ENCODE data around the gene SCAF4. TPM values are rescaled to one million over a fixed set of nuclear protein-coding genes. Genes with fewer than 3 reads are reported as not detected.

The SCAF4 gene
- total and polyA plus RNA-seq, 9 of the 15 experiments (the other 6 are each of a cell fraction or from before 2014, with no cell fraction given): 2.3 to 55.7 (median 17.2) TPM

GRCh38 chr21:31752352-31752751, 20.4 kb upstream of the SCAF4 start:
- DNase-seq (ENCODE audit: extremely low read depth in 1 of 4, low spot score in 3 of 4) (peak in 1 of 4 experiments; percentile 5), ATAC-seq (no peak), FAIRE-seq (no peak)
- TF ChIP-seq MCM2 (IDR thresholded peaks at IDR 0.05; ENCODE audit: low read depth) (no peak), POU5F1 (IDR thresholded peaks at IDR 0.05; ENCODE audit: borderline replicate concordance, low read depth, low read length, partially characterized antibody) (no peak), KLF1 (tag; IDR thresholded peaks at IDR 0.05) (no peak), ZNF224 (CRISPR knock-in tag; IDR thresholded peaks at IDR 0.05) (no peak), TSC22D4 (tag; IDR thresholded peaks at IDR 0.05) (no peak), SMARCE1 (IDR thresholded peaks at IDR 0.05) (no peak)
- in situ Hi-C loops (cut with MboI): no loop called here
- intact Hi-C loops (cut with micrococcal nuclease): no loop called here
- WGBS (ENCODE audit: insufficient coverage, low coverage, missing lambda C conversion rate): 43% methylated on average over 4 of the region's 4 CpGs
- Histone ChIP-seq H3K36me3 (ENCODE audit: control insufficient read depth, insufficient read depth, low read length) (no peaks in the 10 kb centered on the region), H3K27ac (ENCODE audit: extremely low read depth, low read depth, low read length) (no peak overlapping the region), H3K4me2 (ENCODE audit: insufficient read depth, low read length) (no peak overlapping the region), H3K4me3 (no peak overlapping the region), H2AFZ (ENCODE audit: low read depth, low read length) (no peak overlapping the region), H3K9ac (ENCODE audit: insufficient read depth in 1 of 2, low read depth in 2 of 2, low read length in 2 of 2) (no peak overlapping the region), H3K9me3 (replicated peaks; ENCODE audit: control insufficient read depth, insufficient read depth, low read depth, low read length) (no peaks in the 10 kb centered on the region), H3K79me2 (ENCODE audit: control insufficient read depth, insufficient read depth, low read length) (no peaks in the 10 kb centered on the region), H3K9me1 (ENCODE audit: control insufficient read depth, insufficient read depth, low read length) (no peaks in the 10 kb centered on the region), H4K20me1 (replicated peaks; ENCODE audit: control insufficient read depth, insufficient read depth, low read length) (no peaks in the 10 kb centered on the region), H3K27me3 (ENCODE audit: control insufficient read depth in 2 of 2, insufficient read depth in 2 of 2, low read length in 2 of 2) (no peaks in the 10 kb centered on the region), H3K4me1 (replicated peaks in 1 of 2; ENCODE audit: control insufficient read depth in 2 of 2, insufficient read depth in 2 of 2, low read length in 2 of 2) (no peaks in the 10 kb centered on the region; a peak in 1 of 5 replicates)
- CTCF ChIA-PET (ENCODE audit: low intra/inter-chr PET ratio): no interaction called here
- POLR2A ChIA-PET: interaction anchor here (0.6 to 0.7 kb wide), 2 partner anchors 17 to 64 kb away, joined by 3 to 4 read pairs; no protein-coding TSS in a partner anchor
- BruUV-seq (replicated peaks): no TSS peak

- Histone ChIP-seq H3K27me3 (ENCODE audit: control insufficient read depth in 2 of 2, insufficient read depth in 2 of 2, low read length in 2 of 2) (no peaks in the 10 kb centered on the region), H3K9ac (ENCODE audit: insufficient read depth in 1 of 2, low read depth in 2 of 2, low read length in 2 of 2) (no peak overlapping the region), H2AFZ (ENCODE audit: low read depth, low read length) (no peak overlapping the region), H3K27ac (ENCODE audit: extremely low read depth, low read depth, low read length) (no peak overlapping the region), H3K36me3 (ENCODE audit: control insufficient read depth, insufficient read depth, low read length) (no peaks in the 10 kb centered on the region), H4K20me1 (replicated peaks; ENCODE audit: control insufficient read depth, insufficient read depth, low read length) (no peaks in the 10 kb centered on the region), H3K9me3 (replicated peaks; ENCODE audit: control insufficient read depth, insufficient read depth, low read depth, low read length) (0 out of 2 replicates have a peak, but pooled peaks cover 3% of the 10 kb centered on the region), H3K4me1 (replicated peaks in 1 of 2; ENCODE audit: control insufficient read depth in 2 of 2, insufficient read depth in 2 of 2, low read length in 2 of 2) (no peaks in the 10 kb centered on the region; a peak in 1 of 5 replicates), H3K4me2 (ENCODE audit: insufficient read depth, low read length) (no peak overlapping the region), H3K79me2 (ENCODE audit: control insufficient read depth, insufficient read depth, low read length) (no peaks in the 10 kb centered on the region), H3K4me3 (no peak overlapping the region), H3K9me1 (ENCODE audit: control insufficient read depth, insufficient read depth, low read length) (no peaks in the 10 kb centered on the region)
- POLR2A ChIA-PET: interaction anchor here (1.1 kb wide), 1 partner anchor 17 kb away, joined by 3 read pairs; no protein-coding TSS in a partner anchor
- in situ Hi-C loops (cut with MboI) (no loop called here), intact Hi-C loops (cut with micrococcal nuclease) (no loop called here)
- CTCF ChIA-PET (ENCODE audit: low intra/inter-chr PET ratio): no interaction called here
- BruUV-seq (replicated peaks): no TSS peak
- FAIRE-seq (no peak), ATAC-seq (0 out of 3 replicates have a peak, but pooled peaks have one; percentile 16), DNase-seq (ENCODE audit: extremely low read depth in 1 of 4, low spot score in 3 of 4) (peak in 1 of 4 experiments; percentile 13)
- TF ChIP-seq FOSL1 (tag; conservative IDR thresholded peaks at IDR 0.05): peak; percentile 56
- TF ChIP-seq MNT (conservative IDR thresholded peaks at IDR 0.05): no peak
- no peak for TF ChIP-seq MYBL2 (IDR thresholded peaks at IDR 0.05; ENCODE audit: low read depth)
- no peak for TF ChIP-seq MYBL2 (CRISPR knock-in tag; IDR thresholded peaks at IDR 0.05; ENCODE audit: borderline replicate concordance)
- TF ChIP-seq MTA2 (IDR thresholded peaks at IDR 0.05; ENCODE audit: low read depth): no peak
- no peak for TF ChIP-seq GTF2A2 (tag; IDR thresholded peaks at IDR 0.05)
- no peak for TF ChIP-seq GATAD2A (IDR thresholded peaks at IDR 0.05)
- no peak for TF ChIP-seq TGIF2 (CRISPR knock-in tag; IDR thresholded peaks at IDR 0.05)
- no peak for TF ChIP-seq MTA3 (IDR thresholded peaks at IDR 0.05; ENCODE audit: borderline replicate concordance)
- peak; percentile 5; the same call in 1 of the 2 replicates for TF ChIP-seq JUND (IDR thresholded peaks at IDR 0.05; ENCODE audit: borderline replicate concordance, low read depth, low read length)
- no peak for TF ChIP-seq JUND (tag; IDR thresholded peaks at IDR 0.05; ENCODE audit: borderline replicate concordance, low read depth, low read length)
Measured at GRCh38 chr21:31750843-31751242, 18.9 kb upstream of the SCAF4 start.

All from K562 (cell line).